Liver (tissue), 9 donors: Measurements from ENCODE around the gene POU3F1. TPM values are rescaled to one million over a fixed set of nuclear protein-coding genes. Genes with fewer than 3 reads are reported as not detected.

ENCODE experiments used
- DNase-seq: peaks from one replicate; pipeline ENCODE4 v3.0.0-alpha.2; 2017; ENCODE audit warnings: low spot score
- H3K27ac ChIP-seq, 2 donors: one replicate each; pipeline ENCODE4 v1.7.0; 2013; ENCODE audit warnings: inconsistent platforms in 2 of 2, low read length in 2 of 2, control low read depth in 1 of 2, low read depth in 1 of 2, mild to moderate bottlenecking in 1 of 2
- H3K27me3 ChIP-seq, 4 donors: one replicate each; pipeline versions ENCODE4 v1.6.1 to v1.7.0; 2013; ENCODE audit warnings: low read length in 3 of 4, inconsistent platforms in 1 of 4, mild to moderate bottlenecking in 1 of 4, moderate library complexity in 1 of 4; ENCODE audit not compliant: control insufficient read depth in 4 of 4, insufficient read depth in 4 of 4
- H3K36me3 ChIP-seq, 4 donors: one replicate each; pipeline versions ENCODE4 v1.6.1 to v1.7.0; 2013; ENCODE audit warnings: low read length in 3 of 4, mild to moderate bottlenecking in 3 of 4, low read depth in 1 of 4, moderate library complexity in 1 of 4; ENCODE audit not compliant: control insufficient read depth in 4 of 4, insufficient read depth in 3 of 4
- H3K4me1 ChIP-seq, 4 donors: one replicate each; pipeline versions ENCODE4 v1.6.1 to v1.7.0; 2013; ENCODE audit warnings: low read length in 3 of 4, mild to moderate bottlenecking in 3 of 4, moderate library complexity in 1 of 4; ENCODE audit not compliant: control insufficient read depth in 4 of 4, insufficient read depth in 4 of 4
- H3K4me3 ChIP-seq, 3 donors: one replicate each; pipeline versions ENCODE4 v1.6.1 to v1.7.0; 2013; ENCODE audit warnings: low read length in 3 of 3, control low read depth in 1 of 3, low read depth in 1 of 3, mild to moderate bottlenecking in 1 of 3
- H3K9ac ChIP-seq, 2 donors: one replicate each; pipeline ENCODE4 v1.7.0; 2013; ENCODE audit warnings: low read length in 2 of 2, mild to moderate bottlenecking in 2 of 2, moderate library complexity in 2 of 2, control low read depth in 1 of 2, low read depth in 1 of 2
- H3K9me3 ChIP-seq, 4 donors: one replicate each; pipeline versions ENCODE4 v1.6.1 to v1.7.0; 2013; ENCODE audit warnings: low read length in 3 of 4; ENCODE audit not compliant: control insufficient read depth in 4 of 4
- EGR1 ChIP-seq, 2 donors: IDR thresholded peaks; 2 replicates each; pipeline ENCODE4 v1.6.1; 2016 to 2018; ENCODE audit warnings: antibody characterized with exemption in 2 of 2, low read depth in 2 of 2
- FOXA1 ChIP-seq: IDR thresholded peaks from 2 replicates; pipeline ENCODE4 v1.6.1; 2016; ENCODE audit warnings: antibody characterized with exemption
- FOXA2 ChIP-seq: IDR thresholded peaks from 2 replicates; pipeline ENCODE4 v1.6.1; 2016; ENCODE audit warnings: antibody characterized with exemption
- GABPA ChIP-seq, 2 donors: IDR thresholded peaks in 1 of 2; conservative IDR thresholded peaks in 1 of 2; 2 replicates each; pipeline ENCODE4 v1.6.1; 2016; ENCODE audit warnings: antibody characterized with exemption in 2 of 2, mild to moderate bottlenecking in 1 of 2, moderate library complexity in 1 of 2
- HNF4A ChIP-seq, 2 donors: conservative IDR thresholded peaks; 2 replicates each; pipeline ENCODE4 v1.6.1; 2016; ENCODE audit warnings: antibody characterized with exemption in 2 of 2, mild to moderate bottlenecking in 2 of 2
- HNF4G ChIP-seq: IDR thresholded peaks from 2 replicates; pipeline ENCODE4 v1.6.1; 2016; ENCODE audit warnings: antibody characterized with exemption
- JUND ChIP-seq, 2 donors: IDR thresholded peaks; 2 replicates each; pipeline ENCODE4 v1.6.1; 2016; ENCODE audit warnings: antibody characterized with exemption in 2 of 2
- NR2F2 ChIP-seq: IDR thresholded peaks from 2 replicates; pipeline ENCODE4 v1.6.1; 2016; ENCODE audit warnings: antibody characterized with exemption
- RAD21 ChIP-seq, 2 donors: IDR thresholded peaks; 2 replicates each; pipeline ENCODE4 v1.6.1; 2016; ENCODE audit warnings: antibody characterized with exemption in 2 of 2, mild to moderate bottlenecking in 2 of 2
- RXRA ChIP-seq, 2 donors: IDR thresholded peaks; 2 replicates each; pipeline ENCODE4 v1.6.1; 2017 to 2018; ENCODE audit warnings: antibody characterized with exemption in 2 of 2, mild to moderate bottlenecking in 1 of 2
- SP1 ChIP-seq: IDR thresholded peaks from 2 replicates; pipeline ENCODE4 v1.6.1; 2018; ENCODE audit warnings: antibody characterized with exemption, mild to moderate bottlenecking
- TAF1 ChIP-seq: conservative IDR thresholded peaks from 2 replicates; pipeline ENCODE4 v1.6.1; 2016; ENCODE audit warnings: antibody characterized with exemption, mild to moderate bottlenecking
- YY1 ChIP-seq: IDR thresholded peaks from 2 replicates; pipeline ENCODE4 v1.6.1; 2016; ENCODE audit warnings: antibody characterized with exemption, mild to moderate bottlenecking
- WGBS: extraction: QIAGEN DNeasy Blood & Tissue Kit; methylation state at CpG from one replicate; pipeline ENCODE4 v1.1.7; 2013; 5-methylcytosine and 5-hydroxymethylcytosine counted together
- polyA plus RNA-seq, 2 donors: library from polyadenylated mRNA; stranded (reverse) in 1 of 2; unstranded in 1 of 2; fragments of 200-250 nt in 1 of 2; fragments of >200 nt in 1 of 2; fragmentation: Nextera tagmentation in 1 of 2; extraction: Ambion mirVana in 1 of 2; gene quantifications; one replicate each; pipeline versions ENCODE4 v1.2.1 to v1.2.3, GENCODE V29; 2013 to 2015
- total RNA-seq, 2 donors: library from RNA; depleted of rRNA; stranded (reverse); fragments of >200 nt; gene quantifications; one replicate each; pipeline ENCODE4 v1.2.3, GENCODE V29; 2014
- TF ChIP-seq, protein P1 (sequence below): IDR thresholded peaks from 2 replicates; pipeline ENCODE4 v1.6.1; 2016; ENCODE audit warnings: antibody characterized with exemption, mild to moderate bottlenecking
- TF ChIP-seq, protein P2 (sequence below): IDR thresholded peaks from 2 replicates; pipeline ENCODE4 v1.6.1; 2016; ENCODE audit warnings: antibody characterized with exemption
- TF ChIP-seq, protein P3 (sequence below): IDR thresholded peaks from 2 replicates; pipeline ENCODE4 v1.6.1; 2016; ENCODE audit warnings: antibody characterized with exemption
- donor health status: healthy.
- donor health status: healthy.
- donor health status: healthy.
- donor health status: healthy.
- donor health status: healthy.

The POU3F1 gene
- total and polyA plus RNA-seq, 4 donors, result not detected

DNA sequence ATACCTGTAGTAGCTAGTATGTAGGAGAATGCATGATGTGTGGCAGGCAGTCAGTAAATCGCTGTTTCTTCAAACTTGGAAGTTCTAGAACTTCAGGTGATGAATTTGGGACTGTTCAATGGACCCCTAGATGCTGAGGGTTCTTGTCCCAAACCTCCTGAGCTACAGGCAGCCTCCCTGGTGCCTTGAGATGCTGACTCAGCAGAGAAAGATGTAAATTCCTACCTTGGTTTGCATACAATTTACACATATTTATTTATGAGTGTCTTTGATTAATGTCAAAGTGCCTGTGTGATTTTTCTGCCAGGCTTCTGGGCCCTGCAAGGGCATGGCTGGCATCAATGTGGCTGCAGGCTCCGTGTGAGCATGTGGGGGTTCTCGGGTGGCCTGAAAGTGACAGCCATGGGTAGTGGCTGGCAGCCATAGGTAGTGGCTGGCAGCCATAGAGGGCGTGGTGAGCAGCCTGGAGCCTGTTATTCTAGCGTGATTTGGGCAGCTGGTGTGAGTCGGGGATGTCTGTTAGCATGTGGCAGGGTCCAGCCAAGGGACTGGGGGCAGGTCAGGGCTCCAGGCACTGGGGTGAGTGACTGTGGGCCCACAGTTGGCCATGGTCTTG lies 13.2 kb upstream of the POU3F1 start:
- Histone ChIP-seq H3K9ac (no peak overlapping the region), H3K4me1 (no peaks in the 10 kb centered on the region), H3K27me3 (no peaks in the 10 kb centered on the region), H3K27ac (no peak overlapping the region), H3K4me3 (no peak overlapping the region), H3K9me3 (no peaks in the 10 kb centered on the region), H3K36me3 (no peaks in the 10 kb centered on the region)
- no peak for DNase-seq
- 82% methylated on average over 6 of the region's 6 CpGs for WGBS
- TF ChIP-seq RAD21 (IDR thresholded peaks at IDR 0.05) (no peak), EGR1 (IDR thresholded peaks at IDR 0.05; ENCODE audit: low read depth in 2 of 2) (no peak), JUND (IDR thresholded peaks at IDR 0.05) (no peak), FOXA1 (no peak), NR2F2 (no peak), RXRA (IDR thresholded peaks at IDR 0.05) (no peak)
- TF ChIP-seq, protein P1, sequence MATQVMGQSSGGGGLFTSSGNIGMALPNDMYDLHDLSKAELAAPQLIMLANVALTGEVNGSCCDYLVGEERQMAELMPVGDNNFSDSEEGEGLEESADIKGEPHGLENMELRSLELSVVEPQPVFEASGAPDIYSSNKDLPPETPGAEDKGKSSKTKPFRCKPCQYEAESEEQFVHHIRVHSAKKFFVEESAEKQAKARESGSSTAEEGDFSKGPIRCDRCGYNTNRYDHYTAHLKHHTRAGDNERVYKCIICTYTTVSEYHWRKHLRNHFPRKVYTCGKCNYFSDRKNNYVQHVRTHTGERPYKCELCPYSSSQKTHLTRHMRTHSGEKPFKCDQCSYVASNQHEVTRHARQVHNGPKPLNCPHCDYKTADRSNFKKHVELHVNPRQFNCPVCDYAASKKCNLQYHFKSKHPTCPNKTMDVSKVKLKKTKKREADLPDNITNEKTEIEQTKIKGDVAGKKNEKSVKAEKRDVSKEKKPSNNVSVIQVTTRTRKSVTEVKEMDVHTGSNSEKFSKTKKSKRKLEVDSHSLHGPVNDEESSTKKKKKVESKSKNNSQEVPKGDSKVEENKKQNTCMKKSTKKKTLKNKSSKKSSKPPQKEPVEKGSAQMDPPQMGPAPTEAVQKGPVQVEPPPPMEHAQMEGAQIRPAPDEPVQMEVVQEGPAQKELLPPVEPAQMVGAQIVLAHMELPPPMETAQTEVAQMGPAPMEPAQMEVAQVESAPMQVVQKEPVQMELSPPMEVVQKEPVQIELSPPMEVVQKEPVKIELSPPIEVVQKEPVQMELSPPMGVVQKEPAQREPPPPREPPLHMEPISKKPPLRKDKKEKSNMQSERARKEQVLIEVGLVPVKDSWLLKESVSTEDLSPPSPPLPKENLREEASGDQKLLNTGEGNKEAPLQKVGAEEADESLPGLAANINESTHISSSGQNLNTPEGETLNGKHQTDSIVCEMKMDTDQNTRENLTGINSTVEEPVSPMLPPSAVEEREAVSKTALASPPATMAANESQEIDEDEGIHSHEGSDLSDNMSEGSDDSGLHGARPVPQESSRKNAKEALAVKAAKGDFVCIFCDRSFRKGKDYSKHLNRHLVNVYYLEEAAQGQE, result no peak
- TF ChIP-seq, protein P2, sequence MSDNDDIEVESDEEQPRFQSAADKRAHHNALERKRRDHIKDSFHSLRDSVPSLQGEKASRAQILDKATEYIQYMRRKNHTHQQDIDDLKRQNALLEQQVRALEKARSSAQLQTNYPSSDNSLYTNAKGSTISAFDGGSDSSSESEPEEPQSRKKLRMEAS, result no peak

DNA sequence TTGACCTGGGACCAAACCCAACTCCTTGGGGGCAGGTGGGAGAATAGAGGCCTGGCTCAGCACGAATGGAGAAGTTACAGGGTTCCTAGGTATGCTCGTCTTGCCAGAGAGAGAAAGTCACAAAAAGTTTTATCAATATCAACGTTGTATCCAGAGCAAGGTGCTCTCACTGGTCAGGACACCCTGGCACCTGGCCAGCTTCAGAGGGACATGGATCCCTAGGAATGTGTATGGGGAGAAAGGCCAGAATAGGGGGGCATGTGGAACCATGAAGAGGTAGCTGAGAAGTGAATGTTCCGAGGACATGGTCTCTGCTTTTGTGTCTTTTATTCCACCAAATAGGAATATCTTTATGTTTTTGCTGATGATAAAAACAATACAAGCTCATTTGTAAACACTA lies 9.4 kb upstream of the POU3F1 start:
- no peaks in the 10 kb centered on the region for H3K27me3 ChIP-seq
- H3K36me3 ChIP-seq, result no peaks in the 10 kb centered on the region
- H3K27ac ChIP-seq, result no peak overlapping the region
- H3K9ac ChIP-seq, result no peak overlapping the region
- TF ChIP-seq JUND (IDR thresholded peaks at IDR 0.05) (no peak), TAF1 (no peak), FOXA1 (no peak), FOXA2 (no peak), RXRA (IDR thresholded peaks at IDR 0.05) (no peak), HNF4G (no peak), YY1 (no peak), SP1 (no peak), NR2F2 (no peak), RAD21 (IDR thresholded peaks at IDR 0.05) (no peak), GABPA (IDR thresholded peaks at IDR 0.05 in 1 of 2, conservative IDR thresholded peaks at IDR 0.05 in 1 of 2) (no peak), HNF4A (conservative IDR thresholded peaks at IDR 0.05) (no peak)
- TF ChIP-seq, protein P1, result no peak
- TF ChIP-seq, protein P2, result no peak
- TF ChIP-seq, protein P3, sequence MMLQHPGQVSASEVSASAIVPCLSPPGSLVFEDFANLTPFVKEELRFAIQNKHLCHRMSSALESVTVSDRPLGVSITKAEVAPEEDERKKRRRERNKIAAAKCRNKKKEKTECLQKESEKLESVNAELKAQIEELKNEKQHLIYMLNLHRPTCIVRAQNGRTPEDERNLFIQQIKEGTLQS, result no peak
- DNase-seq, result no peak
- H3K9me3 ChIP-seq, result no peaks in the 10 kb centered on the region
- H3K4me3 ChIP-seq, result no peak overlapping the region
- H3K4me1 ChIP-seq, result no peaks in the 10 kb centered on the region
- WGBS, result 69% methylated on average over 4 of the region's 4 CpGs
